ENCODE results near the gene TANC1.
"Not testable (repeated sequence)": the region's sequence is repeated elsewhere in the genome, so short reads cannot be mapped to it uniquely, and the experiment has no call there.

Gene TANC1

DNA sequence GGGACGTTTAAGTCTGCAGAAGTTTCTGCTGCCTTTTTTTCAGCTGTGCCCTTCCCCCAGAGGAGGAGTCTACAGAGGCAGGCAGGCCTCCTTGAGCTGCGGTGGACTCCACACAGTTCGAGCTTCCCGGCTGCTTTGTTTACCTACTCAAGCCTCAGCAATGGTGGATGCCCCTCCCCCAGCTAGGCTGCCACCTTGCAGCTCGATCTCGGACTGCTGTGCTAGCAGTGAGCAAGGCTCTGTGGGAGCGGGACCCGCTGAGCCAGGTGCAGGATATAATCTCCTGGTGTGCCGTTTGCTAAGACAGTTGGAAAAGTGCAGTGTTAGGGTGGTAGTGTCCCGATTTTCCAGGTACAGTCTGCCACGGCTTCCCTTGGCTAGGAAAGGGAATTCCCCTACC lies 72.9 kb downstream of the TANC1 start:
- H3K9me3 ChIP-seq (ENCODE audit: control insufficient read depth, low read length); H3K4me3 ChIP-seq (ENCODE audit: insufficient read depth, low read depth, low read length); H3K27me3 ChIP-seq (ENCODE audit: control insufficient read depth, insufficient read depth, low read length, poor library complexity, severe bottlenecking); H3K4me1 ChIP-seq (ENCODE audit: control insufficient read depth, insufficient read depth, low read length); H3K36me3 ChIP-seq (ENCODE audit: control insufficient read depth, insufficient read depth, low read length); H3K27ac ChIP-seq (ENCODE audit: insufficient read depth, low read depth, low read length, poor library complexity, severe bottlenecking): not testable (repeated sequence)
- WGBS, 2 experiments: 94 to 96% methylated on average over 11 of the region's 11 CpGs

DNA sequence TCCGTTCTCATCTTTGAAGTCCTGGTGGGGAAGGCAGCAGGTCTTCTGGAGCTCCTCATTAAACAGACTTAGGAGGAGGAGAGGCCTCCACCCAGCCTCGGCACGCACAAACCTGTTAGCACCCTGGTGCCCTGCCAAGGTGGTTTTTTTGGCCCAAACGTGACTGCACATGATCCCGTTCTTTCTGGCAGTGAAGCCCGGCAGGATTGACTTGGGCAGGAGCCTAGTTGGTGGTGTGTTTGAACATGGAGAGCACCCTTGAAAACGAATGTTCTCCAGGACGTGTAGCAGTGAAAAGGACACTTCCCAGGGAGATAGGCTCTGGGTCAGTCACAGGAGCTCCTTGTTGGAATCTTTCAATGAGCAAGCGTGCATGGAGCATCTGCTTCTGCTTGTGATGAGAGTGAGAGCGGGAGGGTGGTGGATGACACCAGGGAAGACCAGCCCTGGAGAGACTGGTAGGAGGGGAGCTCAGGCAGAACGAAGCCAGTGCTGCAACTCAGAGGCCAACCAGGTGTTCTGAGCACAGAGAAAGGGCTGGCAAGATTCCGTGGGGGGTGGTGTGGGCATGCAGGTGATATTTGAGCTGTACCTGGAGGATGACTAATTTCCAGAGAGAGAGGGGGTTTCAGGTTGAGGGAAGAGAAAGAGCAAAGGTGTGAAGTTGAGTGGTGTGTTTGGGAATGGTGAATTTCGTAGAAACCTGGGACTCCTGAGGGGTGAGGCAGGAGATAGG lies 73.8 kb downstream of the TANC1 start:
- Histone ChIP-seq H3K27ac (ENCODE audit: insufficient read depth, low read depth, low read length, poor library complexity, severe bottlenecking) (no peak overlapping the region), H3K9me3 (ENCODE audit: control insufficient read depth, low read length) (no peaks in the 10 kb centered on the region), H3K27me3 (ENCODE audit: control insufficient read depth, insufficient read depth, low read length, poor library complexity, severe bottlenecking) (no peaks in the 10 kb centered on the region), H3K4me1 (ENCODE audit: control insufficient read depth, insufficient read depth, low read length) (peaks cover 8% of the 10 kb centered on the region), H3K36me3 (ENCODE audit: control insufficient read depth, insufficient read depth, low read length) (no peaks in the 10 kb centered on the region), H3K4me3 (ENCODE audit: insufficient read depth, low read depth, low read length) (no peak overlapping the region)
- WGBS, 2 experiments: 92 to 96% methylated on average over 13 of the region's 13 CpGs

DNA sequence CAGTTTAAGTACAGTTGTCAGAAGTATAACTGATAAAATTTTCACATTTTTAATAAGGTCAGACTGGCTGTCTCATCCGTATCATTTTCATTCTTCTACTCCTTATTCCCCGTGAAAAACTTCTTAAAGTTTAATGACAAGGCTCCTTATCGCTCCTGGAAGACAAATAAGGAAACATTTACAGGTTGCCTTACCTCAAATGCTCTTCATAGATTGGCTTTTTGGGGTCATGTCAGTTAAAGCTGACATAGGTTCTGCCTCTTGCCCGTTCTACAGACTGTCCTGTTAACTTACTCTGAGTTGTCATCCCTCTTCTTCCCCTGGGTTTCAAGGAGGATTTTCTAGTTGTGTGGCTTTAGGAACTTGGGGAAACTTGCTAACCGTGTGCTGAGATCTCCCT lies 75.3 kb downstream of the TANC1 start:
- Histone ChIP-seq H3K4me1 (ENCODE audit: control insufficient read depth, insufficient read depth, low read length) (peaks cover 10% of the 10 kb centered on the region), H3K27me3 (ENCODE audit: control insufficient read depth, insufficient read depth, low read length, poor library complexity, severe bottlenecking) (no peaks in the 10 kb centered on the region), H3K9me3 (ENCODE audit: control insufficient read depth, low read length) (no peaks in the 10 kb centered on the region), H3K36me3 (ENCODE audit: control insufficient read depth, insufficient read depth, low read length) (no peaks in the 10 kb centered on the region), H3K27ac (ENCODE audit: insufficient read depth, low read depth, low read length, poor library complexity, severe bottlenecking) (no peak overlapping the region), H3K4me3 (ENCODE audit: insufficient read depth, low read depth, low read length) (no peak overlapping the region)
- WGBS, 2 experiments: 95 to 99% methylated on average over 5 of the region's 5 CpGs

DNA sequence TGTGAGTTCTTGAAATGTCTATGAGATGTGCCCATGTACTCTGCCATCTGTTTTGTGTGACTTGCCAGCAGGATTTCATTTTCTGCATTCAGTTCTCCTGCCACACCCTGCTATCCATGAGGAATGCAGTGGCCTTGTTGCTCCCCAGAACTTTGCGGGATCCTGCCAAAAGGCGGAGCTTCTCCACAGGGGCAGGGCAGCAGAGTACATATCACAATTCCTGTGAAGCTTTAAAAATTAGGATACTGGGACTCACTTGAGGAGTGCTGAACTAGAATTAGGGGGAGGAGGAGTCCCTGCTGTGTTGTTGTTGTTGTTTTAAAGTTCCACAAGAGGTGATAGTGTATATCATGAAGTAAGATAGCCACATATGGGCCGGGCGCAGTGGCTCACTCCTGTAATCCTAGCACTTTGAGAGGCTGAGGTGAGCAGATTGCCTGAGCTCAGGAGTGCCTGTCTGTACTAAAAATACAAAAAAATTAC lies 76.4 kb downstream of the TANC1 start:
- WGBS, 2 experiments: 82 to 90% methylated on average over 4 of the region's 4 CpGs
- Histone ChIP-seq H3K4me3 (ENCODE audit: insufficient read depth, low read depth, low read length) (no peak overlapping the region), H3K9me3 (ENCODE audit: control insufficient read depth, low read length) (no peaks in the 10 kb centered on the region), H3K36me3 (ENCODE audit: control insufficient read depth, insufficient read depth, low read length) (no peaks in the 10 kb centered on the region), H3K27me3 (ENCODE audit: control insufficient read depth, insufficient read depth, low read length, poor library complexity, severe bottlenecking) (no peaks in the 10 kb centered on the region), H3K27ac (ENCODE audit: insufficient read depth, low read depth, low read length, poor library complexity, severe bottlenecking) (no peak overlapping the region), H3K4me1 (ENCODE audit: control insufficient read depth, insufficient read depth, low read length) (peaks cover 10% of the 10 kb centered on the region)

DNA sequence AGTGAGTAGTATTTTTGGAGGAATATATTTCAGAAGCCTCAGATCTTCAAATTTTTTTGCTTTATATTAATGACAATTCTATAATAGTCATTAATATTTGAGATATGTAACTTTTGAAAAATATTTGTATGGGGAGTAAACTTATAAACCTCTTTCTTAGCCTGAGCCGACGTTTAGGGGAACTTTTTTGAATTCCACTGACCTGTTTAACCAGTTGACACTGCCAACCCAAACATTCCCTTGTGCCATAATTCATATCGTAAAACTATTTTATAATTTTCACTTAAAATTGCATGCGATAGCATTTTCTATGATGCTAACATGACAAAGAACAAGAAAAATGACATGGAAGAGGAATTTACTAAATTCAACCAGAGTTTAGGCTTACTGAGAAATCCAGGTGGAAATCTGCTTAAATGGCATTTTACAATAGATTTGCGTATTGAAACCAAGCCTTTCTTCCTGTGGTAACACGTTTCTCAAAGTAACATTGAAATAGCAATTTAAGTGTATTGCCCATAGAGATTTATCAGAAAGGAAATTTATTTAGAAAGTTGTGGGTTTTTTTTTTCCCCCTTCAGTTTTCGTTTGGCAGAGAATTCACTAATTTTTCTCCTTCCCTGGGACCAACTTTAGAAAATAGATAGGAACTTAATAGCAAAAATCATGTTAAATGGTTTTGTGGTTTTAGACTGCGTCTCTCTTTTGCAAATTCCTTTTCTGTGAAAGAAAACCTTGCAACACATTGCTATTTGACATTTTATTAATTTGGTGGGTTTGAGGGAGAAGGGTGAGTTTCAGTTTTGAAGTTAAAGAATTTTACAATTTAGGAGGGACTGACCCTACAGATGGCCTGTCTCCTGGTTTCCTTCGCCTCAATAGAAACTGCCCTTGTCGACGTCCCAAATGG lies 77.4 kb downstream of the TANC1 start:
- Histone ChIP-seq H3K27ac (ENCODE audit: insufficient read depth, low read depth, low read length, poor library complexity, severe bottlenecking) (no peak overlapping the region), H3K4me3 (ENCODE audit: insufficient read depth, low read depth, low read length) (no peak overlapping the region), H3K4me1 (ENCODE audit: control insufficient read depth, insufficient read depth, low read length) (peaks cover 10% of the 10 kb centered on the region), H3K9me3 (ENCODE audit: control insufficient read depth, low read length) (no peaks in the 10 kb centered on the region), H3K27me3 (ENCODE audit: control insufficient read depth, insufficient read depth, low read length, poor library complexity, severe bottlenecking) (no peaks in the 10 kb centered on the region), H3K36me3 (ENCODE audit: control insufficient read depth, insufficient read depth, low read length) (no peaks in the 10 kb centered on the region)
- 92 to 95% methylated on average over 10 of the region's 11 CpGs for WGBS, 2 experiments

DNA sequence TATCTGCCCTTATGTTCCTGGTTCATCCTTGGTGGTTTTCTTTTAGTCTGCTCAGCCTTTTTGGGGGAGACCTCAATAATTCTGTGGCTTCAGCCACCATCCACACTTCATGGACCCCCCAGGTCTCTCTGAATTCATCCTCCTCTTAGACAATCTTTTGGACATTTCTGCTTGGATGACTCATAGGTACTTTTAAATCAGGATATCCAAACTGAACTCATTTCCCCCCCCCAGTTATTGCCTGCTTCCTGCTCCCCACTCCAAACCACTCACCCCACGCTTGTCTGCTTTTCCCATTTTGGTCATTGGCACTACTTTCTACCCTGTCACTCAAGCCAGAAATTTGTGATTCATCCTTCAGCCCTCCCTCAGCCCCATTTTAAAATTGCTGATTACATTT lies 78.5 kb downstream of the TANC1 start:
- WGBS, 2 experiments: 80 to 86% methylated on average over 1 of the region's 1 CpG
- H3K27me3 ChIP-seq (ENCODE audit: control insufficient read depth, insufficient read depth, low read length, poor library complexity, severe bottlenecking): no peaks in the 10 kb centered on the region
- H3K9me3 ChIP-seq (ENCODE audit: control insufficient read depth, low read length): no peaks in the 10 kb centered on the region
- no peak overlapping the region for H3K27ac ChIP-seq (ENCODE audit: insufficient read depth, low read depth, low read length, poor library complexity, severe bottlenecking)
- H3K36me3 ChIP-seq (ENCODE audit: control insufficient read depth, insufficient read depth, low read length): no peaks in the 10 kb centered on the region
- H3K4me3 ChIP-seq (ENCODE audit: insufficient read depth, low read depth, low read length): no peak overlapping the region
- peaks cover 10% of the 10 kb centered on the region for H3K4me1 ChIP-seq (ENCODE audit: control insufficient read depth, insufficient read depth, low read length)

DNA sequence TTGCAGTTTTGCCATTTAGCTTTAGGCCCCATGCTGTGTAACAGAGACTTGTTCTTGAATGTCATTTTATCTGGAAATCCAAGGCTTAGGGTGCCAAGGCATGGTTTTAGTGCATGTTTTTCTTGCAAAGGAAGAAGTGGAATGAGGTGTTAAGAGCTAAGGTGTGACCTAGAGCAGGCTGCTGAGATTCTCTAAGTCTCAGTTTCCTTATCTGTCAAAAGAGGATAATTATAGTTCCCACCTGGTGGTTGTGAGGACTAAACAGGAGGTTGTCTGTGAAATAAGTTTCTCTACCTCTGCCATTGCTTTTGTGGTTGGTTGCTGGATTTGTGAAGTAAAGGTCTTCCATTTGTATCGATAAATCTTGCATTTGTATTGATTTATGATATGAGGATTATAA lies 82.0 kb downstream of the TANC1 start:
- Histone ChIP-seq H3K27me3 (ENCODE audit: control insufficient read depth, insufficient read depth, low read length, poor library complexity, severe bottlenecking) (no peaks in the 10 kb centered on the region), H3K36me3 (ENCODE audit: control insufficient read depth, insufficient read depth, low read length) (no peaks in the 10 kb centered on the region), H3K4me3 (ENCODE audit: insufficient read depth, low read depth, low read length) (no peak overlapping the region), H3K9me3 (ENCODE audit: control insufficient read depth, low read length) (no peaks in the 10 kb centered on the region), H3K27ac (ENCODE audit: insufficient read depth, low read depth, low read length, poor library complexity, severe bottlenecking) (no peak overlapping the region), H3K4me1 (ENCODE audit: control insufficient read depth, insufficient read depth, low read length) (peaks cover 17% of the 10 kb centered on the region)
- WGBS, 2 experiments: 98 to 100% methylated on average over 1 of the region's 1 CpG

DNA sequence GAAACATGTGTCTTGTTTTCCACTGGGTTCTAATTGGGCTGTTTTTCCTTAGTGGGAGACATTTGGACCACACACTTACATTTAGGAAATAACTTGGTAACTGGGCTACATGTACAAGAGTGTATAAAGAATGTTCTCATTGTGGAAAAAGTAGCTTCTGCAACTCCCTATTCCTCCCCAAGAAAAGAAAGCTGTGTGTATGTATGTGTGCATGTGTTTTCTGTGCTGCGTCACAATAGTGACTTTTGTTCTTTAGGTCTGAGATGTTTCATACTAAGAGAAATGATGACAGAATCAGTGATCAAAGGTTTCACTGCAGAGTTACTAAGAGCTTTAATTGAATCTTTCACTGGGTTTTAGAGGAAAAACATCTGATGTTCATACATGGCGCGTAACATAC lies 82.7 kb downstream of the TANC1 start:
- 95 to 100% methylated on average over 3 of the region's 3 CpGs for WGBS, 2 experiments
- no peak overlapping the region for H3K27ac ChIP-seq (ENCODE audit: insufficient read depth, low read depth, low read length, poor library complexity, severe bottlenecking)
- H3K9me3 ChIP-seq (ENCODE audit: control insufficient read depth, low read length): no peaks in the 10 kb centered on the region
- no peaks in the 10 kb centered on the region for H3K27me3 ChIP-seq (ENCODE audit: control insufficient read depth, insufficient read depth, low read length, poor library complexity, severe bottlenecking)
- H3K4me1 ChIP-seq (ENCODE audit: control insufficient read depth, insufficient read depth, low read length): peaks cover 22% of the 10 kb centered on the region
- no peak overlapping the region for H3K4me3 ChIP-seq (ENCODE audit: insufficient read depth, low read depth, low read length)
- no peaks in the 10 kb centered on the region for H3K36me3 ChIP-seq (ENCODE audit: control insufficient read depth, insufficient read depth, low read length)

DNA sequence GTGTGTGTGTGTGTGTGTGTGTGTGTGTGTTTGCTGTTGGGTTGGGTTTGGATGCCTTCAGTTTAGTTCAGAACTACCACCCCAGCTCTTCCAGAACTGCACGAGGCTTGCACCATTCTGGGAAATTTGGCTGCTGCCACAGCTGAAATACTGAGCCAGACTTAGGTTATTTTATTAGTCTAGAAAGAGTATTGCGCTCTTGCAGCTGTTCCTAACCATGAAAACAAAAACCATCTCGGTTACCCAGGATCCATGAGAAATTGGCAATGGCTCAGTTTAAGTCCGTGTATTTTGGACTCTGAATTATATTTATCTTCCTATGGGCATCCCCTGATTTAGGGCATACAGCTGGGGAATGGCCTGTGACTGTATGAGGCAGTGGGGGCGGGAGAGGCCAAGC lies 83.2 kb downstream of the TANC1 start:
- H3K9me3 ChIP-seq (ENCODE audit: control insufficient read depth, low read length): no peaks in the 10 kb centered on the region
- H3K36me3 ChIP-seq (ENCODE audit: control insufficient read depth, insufficient read depth, low read length): no peaks in the 10 kb centered on the region
- no peak overlapping the region for H3K4me3 ChIP-seq (ENCODE audit: insufficient read depth, low read depth, low read length)
- H3K4me1 ChIP-seq (ENCODE audit: control insufficient read depth, insufficient read depth, low read length): peaks cover 17% of the 10 kb centered on the region
- H3K27ac ChIP-seq (ENCODE audit: insufficient read depth, low read depth, low read length, poor library complexity, severe bottlenecking): no peak overlapping the region
- H3K27me3 ChIP-seq (ENCODE audit: control insufficient read depth, insufficient read depth, low read length, poor library complexity, severe bottlenecking): no peaks in the 10 kb centered on the region
- 91 to 96% methylated on average over 5 of the region's 5 CpGs for WGBS, 2 experiments

DNA sequence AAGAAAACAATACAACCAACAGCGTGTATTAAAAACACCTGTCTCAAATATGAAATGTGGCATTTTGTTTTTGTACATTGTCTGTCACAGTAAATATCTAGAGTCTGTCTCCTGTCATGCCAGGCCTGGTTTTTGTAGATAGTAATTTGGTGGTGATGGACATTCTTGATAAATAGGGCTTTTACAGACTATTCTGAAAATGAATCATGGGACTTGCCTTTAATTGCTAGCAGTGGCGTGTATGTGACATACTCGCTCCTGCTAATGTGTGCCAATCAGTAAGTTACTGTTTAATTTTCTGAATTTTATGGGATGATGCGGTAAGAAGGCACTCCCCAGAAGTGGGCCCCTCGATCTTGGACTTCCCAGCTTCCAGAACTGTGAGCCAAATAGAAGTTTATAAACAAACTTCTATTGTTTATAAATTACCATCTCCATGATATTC lies 83.7 kb downstream of the TANC1 start:
- no peak overlapping the region for H3K27ac ChIP-seq (ENCODE audit: insufficient read depth, low read depth, low read length, poor library complexity, severe bottlenecking)
- no peaks in the 10 kb centered on the region for H3K27me3 ChIP-seq (ENCODE audit: control insufficient read depth, insufficient read depth, low read length, poor library complexity, severe bottlenecking)
- peaks cover 16% of the 10 kb centered on the region for H3K4me1 ChIP-seq (ENCODE audit: control insufficient read depth, insufficient read depth, low read length)
- H3K36me3 ChIP-seq (ENCODE audit: control insufficient read depth, insufficient read depth, low read length): no peaks in the 10 kb centered on the region
- WGBS, 2 experiments: 87 to 88% methylated on average over 4 to 5 of the region's 5 CpGs
- no peaks in the 10 kb centered on the region for H3K9me3 ChIP-seq (ENCODE audit: control insufficient read depth, low read length)
- H3K4me3 ChIP-seq (ENCODE audit: insufficient read depth, low read depth, low read length): no peak overlapping the region

Measured in ectodermal cell (in vitro differentiated cells).